ENCODE data around the gene MAPRE2. TPM values are rescaled to one million over a fixed set of nuclear protein-coding genes. Genes with fewer than 3 reads are reported as not detected.

The MAPRE2 gene
- total RNA-seq, 4 donors from 2014 or later: 16.5 to 50.3 (median 21.2) TPM

DNA sequence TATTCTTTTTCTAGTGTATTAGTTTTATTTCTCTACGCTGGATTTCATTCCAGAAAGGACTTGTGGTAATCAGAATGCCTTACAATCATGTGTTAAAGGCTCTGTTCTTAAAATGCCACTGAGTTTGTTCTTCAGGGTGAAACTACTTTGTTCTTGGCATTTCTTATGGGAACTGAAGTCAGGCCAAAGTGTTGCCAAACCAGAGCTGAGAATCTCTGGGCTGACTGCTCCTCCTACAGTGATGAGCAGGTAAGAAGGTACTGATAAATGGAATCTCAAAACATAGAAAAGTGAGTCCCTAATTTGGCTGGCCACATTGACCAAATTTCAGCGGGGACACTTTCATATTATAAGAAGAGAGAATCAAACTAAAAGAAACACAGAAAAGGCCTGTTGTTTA lies 144.6 kb downstream of the MAPRE2 start:
- Histone ChIP-seq H3K36me3 (no peaks in the 10 kb centered on the region), H3K27ac (no peak overlapping the region), H3K9me3 (no peaks in the 10 kb centered on the region), H3K4me3 (no peak overlapping the region), H3K27me3 (no peaks in the 10 kb centered on the region), H3K4me1 (no peaks in the 10 kb centered on the region)
- TF ChIP-seq POLR2A (IDR thresholded peaks at IDR 0.05): no peak
- TF ChIP-seq, protein P1, sequence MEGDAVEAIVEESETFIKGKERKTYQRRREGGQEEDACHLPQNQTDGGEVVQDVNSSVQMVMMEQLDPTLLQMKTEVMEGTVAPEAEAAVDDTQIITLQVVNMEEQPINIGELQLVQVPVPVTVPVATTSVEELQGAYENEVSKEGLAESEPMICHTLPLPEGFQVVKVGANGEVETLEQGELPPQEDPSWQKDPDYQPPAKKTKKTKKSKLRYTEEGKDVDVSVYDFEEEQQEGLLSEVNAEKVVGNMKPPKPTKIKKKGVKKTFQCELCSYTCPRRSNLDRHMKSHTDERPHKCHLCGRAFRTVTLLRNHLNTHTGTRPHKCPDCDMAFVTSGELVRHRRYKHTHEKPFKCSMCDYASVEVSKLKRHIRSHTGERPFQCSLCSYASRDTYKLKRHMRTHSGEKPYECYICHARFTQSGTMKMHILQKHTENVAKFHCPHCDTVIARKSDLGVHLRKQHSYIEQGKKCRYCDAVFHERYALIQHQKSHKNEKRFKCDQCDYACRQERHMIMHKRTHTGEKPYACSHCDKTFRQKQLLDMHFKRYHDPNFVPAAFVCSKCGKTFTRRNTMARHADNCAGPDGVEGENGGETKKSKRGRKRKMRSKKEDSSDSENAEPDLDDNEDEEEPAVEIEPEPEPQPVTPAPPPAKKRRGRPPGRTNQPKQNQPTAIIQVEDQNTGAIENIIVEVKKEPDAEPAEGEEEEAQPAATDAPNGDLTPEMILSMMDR (IDR thresholded peaks at IDR 0.05): no peak
- DNase-seq: no peak

DNA sequence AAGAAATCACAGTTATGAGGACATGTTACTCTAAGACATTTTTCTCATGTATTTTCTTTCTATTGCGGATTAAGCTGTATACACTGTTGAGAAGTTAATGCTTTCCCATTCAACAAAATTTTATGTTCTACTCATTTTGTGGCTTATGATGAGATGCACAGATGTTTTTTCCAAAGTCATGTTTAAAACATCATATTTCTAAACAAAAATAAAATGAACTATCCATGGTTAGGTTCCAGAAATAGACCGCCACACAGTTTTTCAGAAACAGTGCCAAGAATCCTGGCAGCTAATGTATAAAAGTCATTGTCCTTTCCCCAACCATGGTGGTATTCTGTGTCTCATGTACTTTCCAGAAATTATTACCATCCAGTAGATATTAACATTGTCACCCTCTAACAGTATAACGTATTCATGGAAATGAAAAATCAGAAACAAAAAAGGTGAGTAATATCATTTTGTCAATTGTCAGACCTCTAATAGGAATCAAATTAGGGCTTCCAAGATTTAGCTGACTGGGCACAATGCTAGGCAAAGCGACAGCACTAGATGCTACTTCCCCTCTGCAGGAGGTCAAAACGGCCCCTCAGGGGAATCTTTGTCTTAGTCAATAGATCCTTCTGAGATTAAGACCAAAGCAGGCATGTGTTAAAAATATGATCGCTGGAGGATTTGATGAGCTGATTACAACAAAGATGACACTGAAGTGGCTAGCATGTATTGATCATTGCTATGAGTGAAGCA lies 145.2 kb downstream of the MAPRE2 start:
- TF ChIP-seq POLR2A (IDR thresholded peaks at IDR 0.05): no peak
- TF ChIP-seq, protein P1 (IDR thresholded peaks at IDR 0.05): no peak
- peaks cover 0 to 3% (median 0%) of the 10 kb centered on the region in 4 donors for H3K4me1 ChIP-seq
- no peaks in the 10 kb centered on the region for H3K9me3 ChIP-seq
- no peak overlapping the region for H3K27ac ChIP-seq
- no peak for DNase-seq
- H3K4me3 ChIP-seq: no peak overlapping the region
- no peaks in the 10 kb centered on the region for H3K36me3 ChIP-seq
- no peaks in the 10 kb centered on the region for H3K27me3 ChIP-seq

DNA sequence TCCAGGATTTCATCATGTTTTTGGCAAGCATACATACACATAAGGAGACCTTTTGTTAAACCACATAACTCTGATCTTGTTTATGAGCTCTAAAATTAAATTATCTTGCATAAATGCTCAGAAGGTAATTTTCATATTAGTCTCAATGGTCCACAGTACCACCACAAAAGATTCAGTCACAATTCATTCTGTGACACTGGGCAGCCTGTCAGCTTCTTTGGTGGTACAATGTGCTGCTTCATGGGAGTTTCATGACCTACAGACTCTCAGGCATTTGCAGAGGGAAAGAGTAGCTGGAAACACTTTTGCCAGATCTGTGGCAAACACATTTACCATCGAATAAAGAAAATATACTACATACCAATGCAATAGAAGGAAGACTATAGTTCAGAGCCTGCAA lies 148.3 kb downstream of the MAPRE2 start:
- Histone ChIP-seq H3K27me3 (no peaks in the 10 kb centered on the region), H3K4me1 (peaks cover 0 to 3% (median 0%) of the 10 kb centered on the region in 4 donors), H3K27ac (no peak overlapping the region), H3K36me3 (no peaks in the 10 kb centered on the region), H3K9me3 (no peaks in the 10 kb centered on the region), H3K4me3 (no peak overlapping the region)
- DNase-seq: no peak
- no peak for TF ChIP-seq POLR2A (IDR thresholded peaks at IDR 0.05)
- TF ChIP-seq, protein P1 (IDR thresholded peaks at IDR 0.05): no peak

DNA sequence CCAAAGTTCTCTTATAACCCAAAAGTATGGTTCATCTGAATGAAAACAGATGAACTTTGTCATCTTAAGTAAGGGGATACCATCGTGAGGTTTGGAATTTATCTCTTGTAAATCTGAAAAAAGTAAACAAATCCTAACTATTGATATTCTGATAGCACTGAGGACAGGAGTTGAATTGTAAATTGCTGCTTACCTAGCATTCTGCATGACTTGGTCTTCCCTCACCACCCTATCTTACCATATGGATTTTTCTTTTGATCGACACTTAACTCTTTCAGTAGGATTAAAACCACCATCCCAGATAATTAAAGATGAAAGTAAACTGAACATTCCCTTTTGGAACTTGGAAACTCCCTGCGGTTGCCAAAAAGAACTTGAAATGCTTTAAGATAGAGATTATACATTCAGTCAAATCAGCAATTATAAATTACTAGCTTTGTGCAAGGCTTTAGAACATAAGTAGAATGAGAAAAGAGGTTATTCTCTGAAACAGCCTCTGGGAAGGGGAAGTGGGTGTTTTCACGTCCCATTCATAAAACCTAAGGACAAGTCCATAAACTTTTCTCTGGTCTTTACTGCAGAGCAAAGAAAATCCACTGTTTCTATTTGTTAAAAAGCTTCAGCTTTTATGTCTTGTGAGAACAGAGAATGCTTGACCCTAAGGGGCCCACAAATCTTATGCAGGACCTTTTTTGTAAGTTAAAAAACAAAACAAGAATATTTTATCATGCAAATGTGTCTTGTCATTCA lies 149.9 kb downstream of the MAPRE2 start:
- Histone ChIP-seq H3K36me3 (no peaks in the 10 kb centered on the region), H3K27me3 (no peaks in the 10 kb centered on the region), H3K4me3 (no peak overlapping the region), H3K27ac (no peak overlapping the region), H3K9me3 (no peaks in the 10 kb centered on the region), H3K4me1 (peaks cover 0 to 3% (median 0%) of the 10 kb centered on the region in 4 donors)
- no peak for DNase-seq
- TF ChIP-seq, protein P1 (IDR thresholded peaks at IDR 0.05): no peak
- TF ChIP-seq POLR2A (IDR thresholded peaks at IDR 0.05): no peak

DNA sequence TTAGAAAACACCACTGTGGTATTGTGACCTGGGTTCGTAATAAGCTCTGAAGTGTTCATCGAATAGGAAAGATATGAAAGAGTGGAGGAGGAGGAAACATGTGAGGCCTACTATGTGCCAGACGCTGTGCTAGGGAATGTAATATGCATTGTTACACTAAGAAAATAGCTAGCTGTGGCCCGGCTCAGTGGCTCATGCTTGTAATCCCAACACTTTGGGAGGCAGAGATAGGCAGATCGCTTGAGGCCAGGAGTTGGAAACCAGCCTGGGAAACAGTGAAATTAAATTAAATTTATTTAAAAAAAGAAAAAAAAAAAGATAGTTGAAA lies 150.4 kb downstream of the MAPRE2 start:
- Histone ChIP-seq H3K27ac (no peak overlapping the region), H3K36me3 (no peaks in the 10 kb centered on the region), H3K9me3 (no peaks in the 10 kb centered on the region), H3K4me3 (no peak overlapping the region), H3K4me1 (peaks cover 0 to 3% (median 0%) of the 10 kb centered on the region in 4 donors), H3K27me3 (no peaks in the 10 kb centered on the region)
- TF ChIP-seq, protein P1 (IDR thresholded peaks at IDR 0.05): no peak
- no peak for TF ChIP-seq POLR2A (IDR thresholded peaks at IDR 0.05)
- no peak for DNase-seq
